ENCODE results near the gene CCL25. TPM values are rescaled to one million over a fixed set of nuclear protein-coding genes. Genes with fewer than 3 reads are reported as not detected.

Gene CCL25
- total RNA-seq, 4 donors from 2014 or later, result not detected

DNA sequence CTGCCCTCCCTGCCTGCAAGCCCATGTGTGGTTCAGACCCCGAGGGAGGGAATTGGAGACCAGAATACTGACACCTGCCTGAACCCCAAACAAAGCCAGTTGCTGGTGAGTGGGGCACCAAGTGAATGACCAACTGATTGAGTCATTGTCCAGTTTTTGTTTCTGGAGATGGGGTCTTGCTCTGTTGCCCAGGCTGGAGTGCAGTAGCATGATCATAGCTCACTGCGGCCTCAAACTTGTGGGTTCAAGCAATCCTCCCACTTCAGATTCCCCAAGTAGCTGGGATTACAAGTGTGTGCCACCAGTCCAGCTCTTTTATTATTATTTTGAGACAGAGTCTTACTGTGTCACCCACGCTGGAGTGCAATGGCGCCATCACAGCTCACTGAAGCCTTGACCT lies 4.0 kb downstream of the CCL25 start:
- Histone ChIP-seq H3K27me3 (no peaks in the 10 kb centered on the region), H3K4me3 (no peak overlapping the region), H3K9me3 (no peaks in the 10 kb centered on the region), H3K36me3 (no peaks in the 10 kb centered on the region), H3K27ac (no peak overlapping the region), H3K4me1 (no peaks in the 10 kb centered on the region)
- intact Hi-C loops (cut with DNase I; ENCODE audit: low total_unique reads), result no loop called here
- TF ChIP-seq POLR2A (IDR thresholded peaks at IDR 0.05), result no peak
- TF ChIP-seq, protein P1, sequence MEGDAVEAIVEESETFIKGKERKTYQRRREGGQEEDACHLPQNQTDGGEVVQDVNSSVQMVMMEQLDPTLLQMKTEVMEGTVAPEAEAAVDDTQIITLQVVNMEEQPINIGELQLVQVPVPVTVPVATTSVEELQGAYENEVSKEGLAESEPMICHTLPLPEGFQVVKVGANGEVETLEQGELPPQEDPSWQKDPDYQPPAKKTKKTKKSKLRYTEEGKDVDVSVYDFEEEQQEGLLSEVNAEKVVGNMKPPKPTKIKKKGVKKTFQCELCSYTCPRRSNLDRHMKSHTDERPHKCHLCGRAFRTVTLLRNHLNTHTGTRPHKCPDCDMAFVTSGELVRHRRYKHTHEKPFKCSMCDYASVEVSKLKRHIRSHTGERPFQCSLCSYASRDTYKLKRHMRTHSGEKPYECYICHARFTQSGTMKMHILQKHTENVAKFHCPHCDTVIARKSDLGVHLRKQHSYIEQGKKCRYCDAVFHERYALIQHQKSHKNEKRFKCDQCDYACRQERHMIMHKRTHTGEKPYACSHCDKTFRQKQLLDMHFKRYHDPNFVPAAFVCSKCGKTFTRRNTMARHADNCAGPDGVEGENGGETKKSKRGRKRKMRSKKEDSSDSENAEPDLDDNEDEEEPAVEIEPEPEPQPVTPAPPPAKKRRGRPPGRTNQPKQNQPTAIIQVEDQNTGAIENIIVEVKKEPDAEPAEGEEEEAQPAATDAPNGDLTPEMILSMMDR (IDR thresholded peaks at IDR 0.05), result no peak
- DNase-seq, result no peak

DNA sequence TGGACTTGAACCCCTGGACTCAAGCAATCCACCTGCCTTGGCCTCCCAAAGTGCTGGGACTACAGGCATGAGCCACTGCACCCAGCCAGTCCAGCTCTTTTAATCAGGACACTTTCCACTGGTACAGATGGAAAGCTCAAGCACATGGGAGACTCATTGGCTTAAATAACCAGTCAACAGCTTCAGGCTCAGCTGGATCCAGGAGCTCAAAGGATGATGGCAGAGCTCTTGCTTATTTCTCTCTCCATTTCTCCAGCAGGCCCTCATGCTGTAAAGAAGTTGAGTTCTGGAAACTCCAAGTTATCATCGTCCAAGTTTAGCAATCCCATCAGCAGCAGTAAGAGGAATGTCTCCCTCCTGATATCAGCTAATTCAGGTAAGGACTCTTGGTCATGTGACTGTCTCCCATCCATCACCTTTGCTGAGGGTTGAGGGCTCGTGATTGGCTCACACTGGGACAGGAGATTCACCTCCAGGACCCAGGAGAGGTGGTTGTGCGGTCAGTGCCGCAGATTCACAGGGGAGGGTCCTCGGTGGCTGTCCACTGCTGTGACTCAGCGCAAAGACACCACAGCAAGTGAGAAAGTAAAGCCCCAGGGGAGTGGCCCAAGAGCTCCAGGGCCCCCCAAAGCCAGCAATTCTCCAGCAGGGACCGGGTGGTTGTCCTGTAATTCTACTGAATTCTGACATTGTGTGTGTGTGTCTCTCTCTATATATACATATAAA lies 5.1 kb downstream of the CCL25 start:
- H3K36me3 ChIP-seq, result no peaks in the 10 kb centered on the region
- no peaks in the 10 kb centered on the region for H3K4me1 ChIP-seq
- H3K9me3 ChIP-seq, result no peaks in the 10 kb centered on the region
- DNase-seq, result no peak
- intact Hi-C loops (cut with DNase I; ENCODE audit: low total_unique reads), result no loop called here
- H3K27me3 ChIP-seq, result no peaks in the 10 kb centered on the region
- H3K27ac ChIP-seq, result no peak overlapping the region
- no peak overlapping the region for H3K4me3 ChIP-seq
- TF ChIP-seq, protein P1 (IDR thresholded peaks at IDR 0.05), result no peak

DNA sequence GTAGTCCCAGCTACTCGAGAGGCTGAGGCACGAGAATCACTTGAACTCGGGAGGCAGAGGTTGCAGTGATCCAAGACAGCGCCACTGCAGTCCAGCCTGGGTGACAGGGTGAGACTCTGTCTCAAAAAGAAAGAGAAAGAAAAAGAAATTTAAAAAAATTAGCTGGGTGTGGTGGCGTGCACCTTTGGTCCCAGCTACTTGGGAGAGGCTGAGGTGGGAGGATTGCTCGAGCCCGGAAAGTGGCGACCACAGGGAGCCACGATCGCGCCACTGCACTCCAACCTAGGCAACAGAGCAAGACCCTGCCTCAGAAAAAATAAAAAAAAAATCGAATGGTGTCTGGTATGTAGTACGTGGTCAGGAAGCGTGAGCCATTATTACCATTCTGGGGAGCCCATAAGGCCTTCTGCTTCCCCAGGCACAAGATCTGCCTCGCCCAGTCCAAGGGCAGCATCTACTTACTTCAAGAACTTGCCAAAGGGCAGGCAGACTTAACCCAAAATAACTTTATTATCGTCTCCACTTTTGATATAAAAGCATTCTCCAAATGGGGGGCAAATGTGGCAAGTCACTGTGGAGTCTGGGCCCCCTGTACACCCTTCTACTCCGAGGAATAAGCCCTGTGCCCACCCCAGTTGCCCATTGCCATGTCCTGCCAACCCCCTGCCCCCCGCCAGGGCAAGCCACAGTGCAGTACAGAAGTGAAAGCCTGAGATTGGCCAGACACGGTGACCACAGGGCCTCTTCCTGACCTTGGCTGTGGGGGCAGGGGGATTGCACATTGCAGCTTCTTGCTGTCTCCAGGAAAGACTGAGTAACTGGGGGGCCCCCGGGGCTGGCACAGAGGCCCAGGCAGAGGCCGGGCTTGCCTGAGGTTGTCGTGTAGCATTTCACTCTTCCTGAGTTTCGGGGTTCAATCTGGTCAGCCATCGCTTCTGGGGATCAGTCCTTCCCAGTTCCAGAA lies 12.6 kb downstream of the CCL25 start:
- H3K4me3 ChIP-seq, result no peak overlapping the region
- intact Hi-C loops (cut with DNase I; ENCODE audit: low total_unique reads), result no loop called here
- no peak for TF ChIP-seq POLR2A (IDR thresholded peaks at IDR 0.05)
- TF ChIP-seq, protein P1 (IDR thresholded peaks at IDR 0.05), result no peak
- H3K27ac ChIP-seq, result no peak overlapping the region
- H3K9me3 ChIP-seq, result peaks cover 0 to 7% of the 10 kb centered on the region in 2 donors
- H3K4me1 ChIP-seq, result no peaks in the 10 kb centered on the region
- DNase-seq, result no peak
- H3K36me3 ChIP-seq, result no peaks in the 10 kb centered on the region
- H3K27me3 ChIP-seq, result no peaks in the 10 kb centered on the region

DNA sequence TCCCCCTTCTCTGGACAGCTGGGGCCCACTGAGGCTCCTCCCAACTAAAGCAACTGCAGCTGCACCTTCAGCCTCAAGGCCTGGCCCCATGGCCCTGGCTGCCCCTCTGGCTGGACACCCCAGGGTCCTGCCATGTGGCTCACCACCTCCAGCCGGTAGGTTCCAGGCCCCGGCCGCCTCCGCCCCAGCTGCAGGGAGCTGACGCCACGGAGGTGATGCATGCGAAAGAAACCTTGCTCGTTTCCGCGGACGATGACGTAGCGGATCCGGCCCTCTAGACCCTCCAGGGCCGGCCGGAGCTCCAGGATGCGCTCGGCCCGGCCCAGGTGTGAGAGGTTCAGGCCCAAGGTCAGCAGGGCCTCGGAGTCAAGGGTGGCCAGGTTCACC lies 13.3 kb downstream of the CCL25 start:
- no peak overlapping the region for H3K27ac ChIP-seq
- TF ChIP-seq POLR2A (IDR thresholded peaks at IDR 0.05), result no peak
- TF ChIP-seq, protein P1 (IDR thresholded peaks at IDR 0.05), result no peak
- peaks cover 0 to 7% of the 10 kb centered on the region in 2 donors for H3K9me3 ChIP-seq
- intact Hi-C loops (cut with DNase I; ENCODE audit: low total_unique reads), result no loop called here
- H3K36me3 ChIP-seq, result no peaks in the 10 kb centered on the region
- DNase-seq, result no peak
- H3K4me3 ChIP-seq, result no peak overlapping the region
- no peaks in the 10 kb centered on the region for H3K27me3 ChIP-seq
- H3K4me1 ChIP-seq, result no peaks in the 10 kb centered on the region

All from uterus (tissue), 4 donors.